Tongue (tissue), 2 donors: ENCODE measurements around the gene HMGN1. TPM values are rescaled to one million over a fixed set of nuclear protein-coding genes. Genes with fewer than 3 reads are reported as not detected.
A peak's percentile ranks its signal among the peaks of the same experiment; 100 is the strongest.

Experiments
- DNase-seq: peaks from one replicate; pipeline ENCODE4 v3.0.0-alpha.2; 2015
- total RNA-seq: library from RNA; depleted of rRNA; stranded (reverse); fragments of >200 nt; gene quantifications from one replicate; pipeline ENCODE4 v1.2.3, GENCODE V29; 2014

Gene HMGN1
- total RNA-seq, 1 donor from 2014 or later = 188 TPM

GRCh38 chr21:39330001-39330400 lies 18.9 kb downstream of the HMGN1 start:
- no peak for DNase-seq

GRCh38 chr21:39327727-39328126 lies 21.2 kb downstream of the HMGN1 start:
- DNase-seq = no peak

GRCh38 chr21:39326607-39327307 lies 22.1 kb downstream of the HMGN1 start:
- no peak for DNase-seq

GRCh38 chr21:39325458-39325857 lies 23.4 kb downstream of the HMGN1 start:
- DNase-seq = no peak

GRCh38 chr21:39321424-39321823 lies 27.5 kb downstream of the HMGN1 start:
- no peak for DNase-seq

- peak; percentile 41 for DNase-seq
Measured at GRCh38 chr21:39319814-39320332, 29.0 kb downstream of the HMGN1 start.

GRCh38 chr21:39319251-39319756 lies 29.6 kb downstream of the HMGN1 start:
- peak; percentile 85 for DNase-seq

- no peak for DNase-seq
Measured at GRCh38 chr21:39318091-39318959, 30.6 kb downstream of the HMGN1 start.

GRCh38 chr21:39317134-39318090 lies 31.5 kb downstream of the HMGN1 start:
- no peak for DNase-seq

GRCh38 chr21:39316729-39317128 lies 32.2 kb downstream of the HMGN1 start:
- DNase-seq = no peak

- DNase-seq = peak; percentile 53
Measured at GRCh38 chr21:39315603-39316445, 33.1 kb downstream of the HMGN1 start.

GRCh38 chr21:39314143-39315027 lies 34.5 kb downstream of the HMGN1 start:
- DNase-seq = peak; percentile 81

GRCh38 chr21:39313571-39314142 lies 35.2 kb downstream of the HMGN1 start, which contains the start of gene BRWD1:
BRWD1 (minus strand) TSS chr21:39313632; CDS start chr21:39313491, 141 bp downstream.
- DNase-seq = peak; percentile 95

GRCh38 chr21:39313042-39313570 lies 35.8 kb downstream of the HMGN1 start:
- no peak for DNase-seq

GRCh38 chr21:39312112-39313041 lies 36.5 kb downstream of the HMGN1 start:
- peak; percentile 97 for DNase-seq

GRCh38 chr21:39311164-39311563 lies 37.7 kb downstream of the HMGN1 start:
- no peak for DNase-seq

- DNase-seq = no peak
Measured at GRCh38 chr21:39307466-39307865, 41.4 kb downstream of the HMGN1 start.

GRCh38 chr21:39300587-39300986 lies 48.3 kb downstream of the HMGN1 start:
- no peak for DNase-seq
